Peyer's patch (tissue), 4 donors: ENCODE measurements around the gene DLGAP1. TPM values are rescaled to one million over a fixed set of nuclear protein-coding genes. Genes with fewer than 3 reads are reported as not detected.
"Not testable (repeated sequence)": the region's sequence is repeated elsewhere in the genome, so short reads cannot be mapped to it uniquely, and the experiment has no call there.

Experiments used
- DNase-seq, 3 donors: peaks; one replicate each; pipeline ENCODE4 v3.0.0-alpha.2; 2017 to 2019
- H3K27ac ChIP-seq, 4 donors: fragments of 200-600 bp; sonication (generic); one replicate each; pipeline ENCODE4 v1.5.1; 2016 to 2019
- H3K27me3 ChIP-seq, 2 donors: fragments of 200-600 bp; sonication (generic); one replicate each; pipeline ENCODE4 v1.5.1; 2019
- H3K36me3 ChIP-seq, 3 donors: fragments of 200-600 bp; sonication (generic); one replicate each; pipeline ENCODE4 v1.5.1; 2016 to 2019
- H3K4me1 ChIP-seq, 4 donors: fragments of 200-600 bp; sonication (generic); one replicate each; pipeline ENCODE4 v1.5.1; 2016 to 2019
- H3K4me3 ChIP-seq, 4 donors: fragments of 200-600 bp; sonication (generic); 1 replicate in 3 of 4; 2 replicates in 1 of 4; pipeline ENCODE4 v1.5.1; 2016 to 2019; ENCODE audit warnings: mild to moderate bottlenecking in 1 of 4
- H3K9me3 ChIP-seq, 4 donors: fragments of 200-600 bp; sonication (generic); one replicate each; pipeline ENCODE4 v1.5.1; 2016 to 2019; ENCODE audit warnings: mild to moderate bottlenecking in 1 of 4
- POLR2A ChIP-seq, 2 donors: fragments of 450-650 bp; IDR thresholded peaks; one replicate each; pipeline ENCODE4 v1.5.1; 2017; ENCODE audit warnings: antibody characterized with exemption in 2 of 2, mild to moderate bottlenecking in 2 of 2, moderate library complexity in 2 of 2
- total RNA-seq, 4 donors: library from RNA; depleted of rRNA; stranded (reverse); fragments of >200 nt; gene quantifications; one replicate each; pipeline ENCODE4 v1.1.0, GENCODE V29; 2016
- TF ChIP-seq, protein P1 (sequence below), 6 experiments: fragments of 450-650 bp in 4 of 6; fragments of 200-600 bp in 2 of 6; sonication (generic) in 1 of 6; IDR thresholded peaks; one replicate each; pipeline ENCODE4 v1.5.1; 2017 to 2019; ENCODE audit warnings: antibody characterized with exemption in 6 of 6, mild to moderate bottlenecking in 3 of 6, moderate library complexity in 1 of 6

DLGAP1 gene
- total RNA-seq, 4 donors from 2014 or later, result 0.53 to 4.1 (median 2.1) TPM

DNA sequence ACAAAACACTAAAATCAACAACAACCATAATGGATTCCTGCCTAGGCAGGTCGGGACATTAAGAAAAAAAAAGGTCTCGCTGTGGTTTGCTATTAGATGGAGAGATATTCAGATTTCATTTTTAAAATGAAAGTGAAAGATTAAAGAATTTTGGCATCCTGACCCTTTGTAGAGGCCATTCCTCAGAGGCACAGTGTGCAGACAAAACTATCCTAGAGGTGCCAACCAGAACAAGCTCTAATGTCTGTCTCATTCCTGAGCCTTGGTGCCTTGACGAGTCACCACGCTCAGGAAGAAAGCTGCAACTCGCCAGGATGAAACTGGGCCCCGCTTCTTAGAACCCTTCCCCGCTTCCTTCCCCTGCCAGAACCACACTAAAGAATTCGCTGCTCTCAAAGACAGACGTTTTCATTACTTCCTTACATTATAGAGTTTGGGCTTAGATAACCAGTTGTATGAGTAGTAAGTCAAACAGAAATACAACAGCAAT lies 849.1 kb downstream of the DLGAP1 start:
- peak in 2 of 3 donors; percentile 45 to 67 for DNase-seq
- Histone ChIP-seq H3K36me3 (no peaks in the 10 kb centered on the region), H3K27ac (peak overlapping the region; percentile 77 to 92 (median 88)), H3K4me3 (peak overlapping the region; percentile 21 to 36 (median 33)), H3K4me1 (peaks cover 0 to 19% (median 7%) of the 10 kb centered on the region in 4 donors), H3K27me3 (no peaks in the 10 kb centered on the region), H3K9me3 (no peaks in the 10 kb centered on the region)
- TF ChIP-seq, protein P1, sequence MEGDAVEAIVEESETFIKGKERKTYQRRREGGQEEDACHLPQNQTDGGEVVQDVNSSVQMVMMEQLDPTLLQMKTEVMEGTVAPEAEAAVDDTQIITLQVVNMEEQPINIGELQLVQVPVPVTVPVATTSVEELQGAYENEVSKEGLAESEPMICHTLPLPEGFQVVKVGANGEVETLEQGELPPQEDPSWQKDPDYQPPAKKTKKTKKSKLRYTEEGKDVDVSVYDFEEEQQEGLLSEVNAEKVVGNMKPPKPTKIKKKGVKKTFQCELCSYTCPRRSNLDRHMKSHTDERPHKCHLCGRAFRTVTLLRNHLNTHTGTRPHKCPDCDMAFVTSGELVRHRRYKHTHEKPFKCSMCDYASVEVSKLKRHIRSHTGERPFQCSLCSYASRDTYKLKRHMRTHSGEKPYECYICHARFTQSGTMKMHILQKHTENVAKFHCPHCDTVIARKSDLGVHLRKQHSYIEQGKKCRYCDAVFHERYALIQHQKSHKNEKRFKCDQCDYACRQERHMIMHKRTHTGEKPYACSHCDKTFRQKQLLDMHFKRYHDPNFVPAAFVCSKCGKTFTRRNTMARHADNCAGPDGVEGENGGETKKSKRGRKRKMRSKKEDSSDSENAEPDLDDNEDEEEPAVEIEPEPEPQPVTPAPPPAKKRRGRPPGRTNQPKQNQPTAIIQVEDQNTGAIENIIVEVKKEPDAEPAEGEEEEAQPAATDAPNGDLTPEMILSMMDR (IDR thresholded peaks at IDR 0.05), result no peak
- TF ChIP-seq POLR2A (IDR thresholded peaks at IDR 0.05), result no peak

DNA sequence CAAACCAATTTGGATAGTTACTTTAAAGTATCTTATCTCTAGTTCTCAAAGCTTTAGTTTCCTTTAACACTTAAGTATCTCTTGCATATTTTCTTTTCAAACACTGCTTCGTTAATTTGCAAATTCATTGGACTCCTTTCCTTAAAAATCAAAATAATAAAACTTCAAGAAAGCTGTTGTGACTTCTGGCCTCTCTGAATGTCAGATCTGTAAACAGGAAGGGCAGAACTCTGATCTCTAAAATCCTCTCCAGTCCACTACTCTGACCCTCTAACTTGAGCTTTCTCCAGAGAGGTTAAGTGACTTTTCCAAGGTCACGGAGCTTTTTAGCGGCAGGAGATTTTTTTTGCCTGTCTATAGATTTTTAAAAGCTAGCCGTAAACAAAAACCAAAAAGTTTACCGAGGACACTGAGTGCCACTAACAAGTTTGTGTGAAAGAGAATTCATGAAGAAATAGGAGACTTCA lies 849.6 kb downstream of the DLGAP1 start:
- peak overlapping the region; percentile 21 to 40 (median 33) for H3K4me3 ChIP-seq
- no peak for DNase-seq
- H3K9me3 ChIP-seq, result no peaks in the 10 kb centered on the region
- H3K4me1 ChIP-seq, result peaks cover 0 to 19% (median 7%) of the 10 kb centered on the region in 4 donors
- no peaks in the 10 kb centered on the region for H3K27me3 ChIP-seq
- H3K27ac ChIP-seq, result peak overlapping the region; percentile 77 to 92 (median 88)
- no peaks in the 10 kb centered on the region for H3K36me3 ChIP-seq
- no peak for TF ChIP-seq POLR2A (IDR thresholded peaks at IDR 0.05)
- TF ChIP-seq, protein P1 (IDR thresholded peaks at IDR 0.05), result no peak

DNA sequence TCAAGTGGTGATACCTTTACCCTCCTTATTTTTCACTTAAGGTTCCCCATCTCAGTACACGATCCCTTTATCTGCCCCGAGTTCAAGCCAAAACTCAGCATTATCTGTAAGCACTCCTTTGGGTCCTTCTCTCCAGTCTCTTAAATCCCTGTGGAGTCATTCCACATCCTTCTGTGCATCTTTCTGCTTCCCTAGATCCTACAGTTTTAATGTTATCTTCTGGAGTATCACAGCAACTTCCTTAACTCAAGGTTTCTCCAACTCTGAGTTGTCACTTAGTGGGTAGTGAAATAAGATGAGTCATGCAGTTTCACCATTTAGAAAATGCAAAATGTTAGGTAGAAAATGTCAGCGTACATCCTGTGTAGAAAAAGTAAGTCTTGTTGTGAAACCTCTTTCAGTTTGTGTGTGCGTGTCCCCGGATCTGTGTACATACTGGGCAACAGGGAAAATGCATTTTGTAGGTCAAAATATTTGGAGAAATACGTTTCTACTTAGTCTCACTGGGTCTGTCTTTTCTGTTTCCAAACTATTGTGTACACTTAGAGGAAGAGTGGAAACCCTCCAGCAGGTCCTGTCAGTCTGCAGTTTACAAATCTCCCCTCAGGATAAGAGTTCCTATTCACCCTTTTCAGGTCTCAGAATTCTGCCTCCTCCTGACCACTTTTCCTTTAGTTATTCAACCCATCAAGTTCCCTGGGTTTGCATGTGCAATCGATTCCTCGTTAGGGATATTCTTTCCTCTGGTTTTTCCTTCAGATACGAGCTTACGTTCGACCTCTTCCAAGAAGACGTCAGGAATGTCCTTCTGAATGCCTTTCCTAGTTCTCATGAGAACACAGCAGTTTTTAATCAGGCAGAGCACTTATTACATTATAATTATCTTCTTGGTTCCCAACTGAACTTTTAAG lies 850.4 kb downstream of the DLGAP1 start:
- Histone ChIP-seq H3K9me3 (no peaks in the 10 kb centered on the region), H3K4me1 (peaks cover 0 to 19% (median 7%) of the 10 kb centered on the region in 4 donors), H3K27me3 (no peaks in the 10 kb centered on the region), H3K4me3 (peak overlapping the region; percentile 21 to 41 (median 35)), H3K36me3 (no peaks in the 10 kb centered on the region), H3K27ac (peak overlapping the region; percentile 77 to 92 (median 88))
- TF ChIP-seq POLR2A (IDR thresholded peaks at IDR 0.05), result no peak
- TF ChIP-seq, protein P1 (IDR thresholded peaks at IDR 0.05), result no peak
- peak in 1 of 3 donors; percentile 42 for DNase-seq

DNA sequence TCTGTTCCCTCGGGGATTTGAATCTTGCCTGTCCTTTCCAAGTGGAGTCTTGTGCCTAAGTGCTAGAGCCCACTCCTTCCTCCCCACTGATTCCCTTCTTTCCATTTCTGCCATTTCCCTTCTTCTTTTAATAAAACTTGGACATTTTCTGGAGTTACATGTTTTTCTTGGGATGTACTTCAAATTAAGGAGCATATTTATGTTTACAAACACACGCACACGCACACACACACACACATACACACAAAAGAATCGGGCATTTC lies 850.9 kb downstream of the DLGAP1 start:
- no peak for DNase-seq
- Histone ChIP-seq H3K4me3 (peak overlapping the region in 3 of 4 donors; percentile 21 to 45 (median 40)), H3K36me3 (no peaks in the 10 kb centered on the region), H3K9me3 (no peaks in the 10 kb centered on the region), H3K27me3 (no peaks in the 10 kb centered on the region), H3K4me1 (peaks cover 0 to 19% (median 7%) of the 10 kb centered on the region in 4 donors), H3K27ac (peak overlapping the region; percentile 77 to 92 (median 88))
- TF ChIP-seq POLR2A (IDR thresholded peaks at IDR 0.05), result no peak
- TF ChIP-seq, protein P1 (IDR thresholded peaks at IDR 0.05), result no peak

DNA sequence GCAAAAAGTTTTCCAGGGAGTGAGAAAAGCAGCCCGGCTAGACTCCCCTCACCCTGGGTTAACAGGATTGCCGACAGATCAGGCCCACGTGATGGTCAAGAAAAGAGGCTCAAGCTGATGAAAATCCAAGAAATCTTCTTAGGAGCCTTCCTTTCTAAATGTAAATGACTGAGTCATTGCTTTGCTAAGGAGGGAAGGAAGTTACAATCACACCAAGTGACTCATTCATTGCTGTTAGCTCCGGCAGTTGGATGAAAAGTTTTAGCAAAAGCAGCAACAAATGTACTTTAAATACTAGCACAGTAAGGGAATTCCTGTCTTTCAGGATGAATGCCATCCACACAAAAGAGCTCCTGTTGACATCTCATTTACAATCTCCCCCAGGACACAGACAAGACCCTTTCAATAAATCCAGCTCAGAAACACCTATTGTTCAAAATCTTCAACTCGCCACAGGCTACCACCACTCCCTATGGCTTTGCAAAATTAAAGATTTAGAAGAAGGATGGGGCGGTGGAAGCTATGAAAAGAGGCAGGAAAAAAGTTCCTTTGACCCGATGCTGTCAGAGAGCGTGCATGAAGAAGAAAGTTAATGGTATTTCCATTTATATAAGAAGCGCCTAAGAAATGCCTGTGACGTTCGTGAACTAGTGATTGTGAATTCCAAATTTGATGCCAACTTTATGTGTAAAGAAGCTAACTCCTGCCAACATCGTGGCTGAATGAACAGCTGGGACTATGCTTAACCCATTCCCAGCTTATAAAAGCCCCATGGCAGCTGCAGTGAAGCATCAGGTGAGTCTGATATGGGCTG lies 851.5 kb downstream of the DLGAP1 start:
- no peaks in the 10 kb centered on the region for H3K36me3 ChIP-seq
- peak in 1 of 3 donors; percentile 63 for DNase-seq
- H3K4me1 ChIP-seq, result peaks cover 0 to 19% (median 7%) of the 10 kb centered on the region in 4 donors
- H3K27ac ChIP-seq, result peak overlapping the region; percentile 77 to 92 (median 88)
- peak; percentile 16 to 30 for TF ChIP-seq POLR2A (IDR thresholded peaks at IDR 0.05)
- TF ChIP-seq, protein P1 (IDR thresholded peaks at IDR 0.05), result no peak
- no peaks in the 10 kb centered on the region for H3K9me3 ChIP-seq
- H3K4me3 ChIP-seq, result peak overlapping the region; percentile 1 to 45 (median 39)
- no peaks in the 10 kb centered on the region for H3K27me3 ChIP-seq

DNA sequence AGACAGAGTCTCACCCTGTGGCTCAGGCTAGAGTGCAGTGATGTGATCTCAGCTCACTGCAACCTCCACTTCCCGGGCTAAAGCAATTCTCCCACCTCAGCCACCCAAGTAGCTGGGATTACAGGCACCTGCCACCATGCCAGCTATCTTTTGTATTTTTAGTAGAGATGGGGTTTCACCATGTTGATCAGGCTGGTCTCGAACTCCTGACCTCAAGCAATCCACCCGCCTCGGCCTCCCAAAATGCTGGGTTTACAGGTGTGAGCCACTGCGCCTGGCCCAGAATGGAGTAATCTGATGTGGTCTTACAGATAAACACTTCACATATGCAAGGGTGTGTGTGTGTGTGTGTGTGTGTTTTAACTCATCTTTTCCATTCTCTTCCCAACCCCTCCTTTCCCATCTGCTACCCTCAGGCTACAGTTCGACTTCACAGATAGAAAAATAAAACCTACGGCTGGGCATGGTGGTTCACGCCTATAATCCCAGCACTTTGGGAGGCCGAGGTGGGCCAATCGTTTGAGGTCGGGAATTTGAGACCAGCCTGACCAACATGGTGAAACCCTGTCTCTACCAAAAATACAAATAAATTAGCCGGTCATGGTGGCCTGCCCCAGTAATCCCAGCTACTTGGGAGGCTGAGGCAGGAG lies 853.9 kb downstream of the DLGAP1 start:
- H3K36me3 ChIP-seq, H3K27me3 ChIP-seq, H3K9me3 ChIP-seq, H3K27ac ChIP-seq, H3K4me3 ChIP-seq, DNase-seq: not testable (repeated sequence)
- H3K4me1 ChIP-seq, result peaks cover 4 to 27% (median 21%) of the 10 kb centered on the region in 4 donors
